ENCODE measurements around the gene SVIL.
A peak's percentile ranks its signal among the peaks of the same experiment; 100 is the strongest.
"Not testable (repeated sequence)": the region's sequence is repeated elsewhere in the genome, so short reads cannot be mapped to it uniquely, and the experiment has no call there.

The SVIL gene

DNA sequence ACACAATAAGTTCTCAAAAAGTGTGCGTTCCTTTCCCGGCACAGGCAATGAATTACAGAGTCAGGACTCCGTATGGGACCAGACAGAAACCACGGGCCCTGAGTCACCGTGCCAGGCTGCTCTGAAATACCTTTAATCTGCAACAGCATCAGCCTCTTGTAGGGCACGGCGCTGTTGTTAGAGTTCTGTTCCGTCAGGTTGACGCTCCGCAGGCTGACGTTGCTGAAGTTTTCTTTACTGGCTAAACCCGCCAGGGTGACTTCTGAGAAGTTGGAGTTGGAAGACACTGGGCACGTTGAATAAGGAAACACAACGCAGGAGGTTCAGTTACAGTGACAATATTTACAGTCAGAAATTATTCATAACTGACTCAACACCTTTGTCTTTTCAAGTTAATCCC lies 146.3 kb downstream of the SVIL start:
- not testable (repeated sequence) for DNase-seq

DNA sequence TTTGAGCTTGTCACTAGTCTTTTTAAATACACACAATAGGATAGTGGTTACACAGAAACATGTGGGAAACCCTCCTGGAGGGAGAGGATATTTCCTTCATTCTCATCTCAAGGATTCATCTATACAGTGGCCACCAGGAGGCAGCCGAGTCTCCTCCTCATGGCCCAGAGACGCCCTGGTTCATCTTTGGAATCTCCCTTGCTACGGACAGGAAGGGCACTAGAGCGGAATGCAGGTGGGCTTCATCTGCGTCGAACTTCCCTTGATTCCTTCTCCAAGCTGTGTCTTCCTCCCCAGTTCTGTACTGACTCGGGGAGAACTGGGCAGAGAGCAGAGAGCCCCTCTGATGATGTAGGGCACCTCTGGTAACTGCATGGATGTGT lies 146.9 kb downstream of the SVIL start:
- DNase-seq, result not testable (repeated sequence)

DNA sequence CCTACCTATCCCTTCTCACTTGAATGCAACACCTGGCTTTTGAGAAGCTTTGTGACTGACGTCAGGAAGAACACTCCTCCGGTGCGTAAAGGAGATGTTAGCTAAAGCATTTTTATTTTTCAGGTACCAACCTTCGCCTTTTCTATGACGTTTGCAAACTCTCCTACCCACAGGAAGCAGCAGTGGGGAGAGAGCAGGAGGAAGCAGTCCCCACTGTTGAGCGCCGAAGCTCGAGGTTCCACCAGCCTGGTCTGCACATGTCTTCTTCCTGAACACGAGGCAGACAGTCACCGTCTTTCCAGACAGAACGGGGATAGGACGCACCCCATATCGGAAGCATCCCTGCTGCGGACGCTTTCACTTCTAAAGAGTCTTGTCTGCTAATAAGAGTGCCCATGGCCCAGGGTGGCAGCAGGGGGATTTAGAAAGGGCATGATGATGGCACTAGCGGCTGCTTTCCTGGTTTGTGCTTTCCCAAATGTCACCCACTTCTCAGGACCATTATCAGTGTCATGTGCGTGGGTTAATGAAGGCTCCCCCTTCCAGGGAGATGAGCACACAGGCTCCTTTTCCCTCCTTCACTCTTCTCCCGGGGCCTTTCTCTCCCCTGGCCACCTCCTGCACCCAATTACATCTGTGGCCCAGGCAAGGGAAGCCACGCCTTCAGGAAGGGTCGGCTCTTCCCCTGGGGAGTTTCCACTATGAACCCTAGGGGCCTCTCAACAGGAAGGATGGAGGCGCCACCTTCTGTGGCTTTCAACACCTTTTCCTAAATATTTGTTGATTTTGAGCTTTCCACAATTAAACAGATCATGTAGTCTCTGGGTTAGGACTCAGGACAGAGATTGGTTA lies 147.5 kb downstream of the SVIL start:
- DNase-seq, result not testable (repeated sequence)

DNA sequence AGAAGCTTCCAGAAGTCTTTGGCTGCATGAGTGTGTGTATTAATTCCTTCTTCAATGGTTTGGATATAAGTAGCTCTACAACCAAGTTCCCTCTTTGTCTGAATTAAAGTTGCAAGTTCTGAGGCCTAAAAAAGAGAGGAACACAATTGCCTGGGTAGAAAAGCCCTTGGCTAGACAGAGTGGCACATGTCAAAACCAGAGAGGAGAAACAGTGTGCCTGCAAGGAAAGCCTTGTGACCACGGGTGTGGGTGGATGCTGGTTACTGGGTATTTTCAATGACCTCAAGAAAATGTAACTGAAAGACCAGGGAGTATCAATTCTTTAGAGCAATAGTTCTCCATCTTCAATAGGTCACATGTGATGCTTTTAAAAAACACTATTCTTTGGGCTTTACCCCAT lies 148.3 kb downstream of the SVIL start:
- no peak for DNase-seq

DNA sequence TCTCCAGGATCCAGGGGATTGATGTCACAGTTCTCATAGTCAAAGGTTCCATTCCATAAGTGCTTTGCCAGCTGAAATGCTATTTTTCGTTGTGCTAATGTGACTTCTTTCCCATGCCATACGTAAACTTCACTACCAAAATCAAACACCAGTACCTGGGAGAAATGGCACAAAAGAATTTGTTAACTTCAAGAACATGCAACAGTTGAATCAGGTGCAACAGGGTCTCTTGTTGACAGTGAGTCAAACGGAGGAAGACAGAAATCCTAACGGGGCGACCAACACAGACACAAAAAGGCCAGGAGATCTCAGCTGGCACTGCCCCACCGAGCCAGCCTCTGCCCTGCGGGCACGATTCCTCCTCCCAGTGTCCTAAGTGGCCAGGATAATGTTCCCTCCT lies 150.1 kb downstream of the SVIL start:
- DNase-seq, result not testable (repeated sequence)

DNA sequence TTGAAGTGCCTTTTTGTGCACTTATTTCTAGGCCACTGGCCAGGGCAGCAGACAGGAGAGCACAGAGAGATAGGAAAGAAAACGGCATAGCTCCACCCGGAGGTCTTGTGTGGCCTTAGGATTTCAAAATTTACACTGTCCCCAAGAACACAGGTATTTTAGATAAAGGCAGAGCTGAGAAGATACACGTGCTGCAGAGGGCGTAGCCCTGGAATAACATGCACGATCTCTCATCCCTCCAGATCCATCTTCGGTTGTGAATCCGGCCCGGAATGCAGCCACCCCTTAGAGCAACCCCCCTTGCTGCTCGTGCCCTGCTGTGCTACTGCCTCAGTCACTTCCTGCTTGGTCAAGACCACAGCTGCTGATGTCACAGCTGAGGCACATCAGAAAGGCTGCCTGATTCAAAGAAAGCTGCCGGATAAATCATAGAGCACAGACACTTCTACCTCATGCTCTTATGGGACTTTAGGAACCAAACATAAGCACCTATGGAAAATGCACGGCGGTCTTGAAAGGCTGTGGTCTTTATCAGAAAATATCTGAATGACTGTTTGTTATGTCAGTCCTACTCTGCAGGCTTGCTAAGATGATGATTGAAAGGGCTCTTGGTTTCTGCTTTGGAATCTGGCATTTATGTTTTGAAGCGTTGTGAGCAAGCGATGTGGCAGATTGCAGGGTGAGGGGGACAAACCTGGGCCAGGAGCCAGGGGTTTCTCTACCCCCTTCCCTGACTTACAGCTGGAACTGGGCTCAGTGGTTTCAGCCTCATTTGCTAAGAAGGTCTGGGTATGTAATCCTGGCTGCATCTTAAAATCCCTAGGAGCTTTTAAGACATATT lies 152.0 kb downstream of the SVIL start:
- DNase-seq, result peak in 15 of 51 donors; percentile 1 to 23 (median 12)

DNA sequence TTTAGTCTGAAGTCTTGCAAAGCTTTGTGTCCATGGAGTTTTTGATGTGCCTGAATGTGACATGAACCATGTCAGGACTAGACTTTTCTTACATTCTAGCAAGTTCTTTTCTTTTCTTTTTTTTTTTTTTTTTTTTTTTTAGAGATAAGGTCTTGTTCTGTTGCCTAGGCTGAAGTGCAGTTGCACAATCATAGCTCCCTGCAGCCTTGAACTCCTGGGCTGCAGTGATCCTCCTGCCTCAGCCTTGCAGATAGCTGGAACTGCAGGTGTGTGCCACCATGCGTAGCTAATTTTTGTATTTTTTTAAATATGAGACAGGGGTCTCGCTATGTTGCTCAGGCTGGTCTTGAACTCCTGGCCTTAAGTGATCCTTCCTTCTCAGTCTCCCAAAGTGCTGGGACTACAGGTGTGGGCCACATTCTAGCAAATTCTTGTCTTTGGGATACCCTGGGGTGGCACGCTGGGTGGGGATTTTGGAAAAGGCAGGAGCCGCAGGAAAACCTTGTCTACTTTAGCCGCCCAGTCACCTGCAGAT lies 152.8 kb downstream of the SVIL start:
- DNase-seq, result no peak

DNA sequence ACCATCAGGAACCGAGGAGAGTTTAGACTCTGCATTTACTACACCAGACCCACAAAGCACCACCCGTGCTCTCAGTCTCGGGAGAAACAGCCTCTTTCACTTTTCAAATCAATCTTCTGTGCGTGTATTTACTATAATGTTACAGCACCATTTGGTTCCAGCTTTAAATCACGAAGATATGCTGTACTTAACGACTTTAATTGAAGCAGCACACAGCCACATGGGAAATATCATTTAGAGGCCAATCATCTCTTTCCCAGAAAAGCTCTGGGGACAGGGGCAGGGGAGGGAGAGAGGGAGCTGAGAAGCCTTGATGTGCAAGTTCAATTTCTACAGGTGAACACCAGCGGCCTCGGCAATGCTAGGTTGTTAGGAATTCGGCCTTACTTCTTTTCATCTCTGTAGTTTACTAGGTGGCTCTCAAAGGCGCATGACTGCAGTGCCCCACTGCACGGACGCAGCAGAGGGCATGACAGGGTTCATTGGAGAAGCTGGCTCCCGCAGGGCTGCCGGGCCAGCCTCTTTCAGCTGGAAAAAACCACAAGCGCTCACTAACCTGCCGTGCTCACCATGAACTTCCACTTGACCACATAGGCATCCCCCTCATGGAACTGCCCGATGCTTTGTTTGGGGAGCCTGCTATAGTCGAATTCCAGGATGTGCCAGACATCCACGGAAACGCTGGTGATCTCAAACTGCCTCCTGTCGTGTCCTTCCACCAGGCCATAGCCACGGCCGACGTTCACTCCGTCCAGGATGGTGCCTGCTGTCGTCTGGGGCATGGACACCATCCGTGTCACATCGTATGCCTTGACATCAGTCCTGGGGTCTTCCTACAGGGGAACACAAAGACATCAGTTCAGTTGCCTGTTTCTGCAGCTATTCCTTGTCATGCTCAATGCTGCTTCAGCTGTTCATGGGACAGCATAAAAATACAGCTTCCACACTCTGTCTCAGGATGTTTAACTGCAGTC lies 154.5 kb downstream of the SVIL start:
- no peak for DNase-seq

DNA sequence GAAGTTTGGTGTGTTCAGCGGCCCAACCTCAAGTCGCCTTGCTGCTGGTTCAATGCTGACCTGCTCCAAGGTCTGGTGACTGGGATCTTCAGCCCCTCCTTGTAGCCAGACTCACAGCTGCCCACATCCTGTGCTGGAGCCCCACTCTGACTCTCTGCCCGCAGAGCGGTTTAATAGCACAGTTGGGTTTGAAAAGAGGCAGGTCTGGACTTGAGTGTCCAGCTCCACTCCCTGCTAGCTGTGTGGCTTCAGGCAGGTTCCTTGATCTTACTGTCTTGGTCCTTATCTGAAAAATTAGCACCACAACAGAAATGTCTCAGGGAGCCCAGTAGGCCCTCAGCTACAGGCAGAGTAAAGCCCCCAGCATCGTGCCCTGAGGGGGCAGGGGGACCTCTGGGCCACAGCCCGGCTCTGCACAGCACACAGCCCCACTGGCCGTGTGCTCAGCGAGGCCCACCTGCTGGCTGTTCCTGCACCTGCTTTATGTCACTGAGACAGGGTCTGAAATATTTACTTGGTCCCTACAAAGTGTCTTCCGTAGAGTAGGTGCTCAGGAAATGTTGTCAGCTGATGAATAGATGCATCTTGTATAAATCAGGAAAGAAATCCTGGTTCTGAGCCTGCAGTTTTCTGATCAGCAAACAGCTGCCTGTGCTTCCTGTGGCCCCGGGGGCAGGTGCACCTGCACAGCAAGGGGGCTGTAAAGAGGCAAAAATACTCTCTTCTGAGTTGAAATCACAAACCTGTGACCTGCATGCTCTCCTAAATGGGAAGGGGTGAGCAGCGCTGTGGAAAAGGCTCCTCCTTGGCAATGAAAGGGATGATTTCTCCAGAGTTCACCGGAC lies 155.5 kb downstream of the SVIL start:
- no peak for DNase-seq

DNA sequence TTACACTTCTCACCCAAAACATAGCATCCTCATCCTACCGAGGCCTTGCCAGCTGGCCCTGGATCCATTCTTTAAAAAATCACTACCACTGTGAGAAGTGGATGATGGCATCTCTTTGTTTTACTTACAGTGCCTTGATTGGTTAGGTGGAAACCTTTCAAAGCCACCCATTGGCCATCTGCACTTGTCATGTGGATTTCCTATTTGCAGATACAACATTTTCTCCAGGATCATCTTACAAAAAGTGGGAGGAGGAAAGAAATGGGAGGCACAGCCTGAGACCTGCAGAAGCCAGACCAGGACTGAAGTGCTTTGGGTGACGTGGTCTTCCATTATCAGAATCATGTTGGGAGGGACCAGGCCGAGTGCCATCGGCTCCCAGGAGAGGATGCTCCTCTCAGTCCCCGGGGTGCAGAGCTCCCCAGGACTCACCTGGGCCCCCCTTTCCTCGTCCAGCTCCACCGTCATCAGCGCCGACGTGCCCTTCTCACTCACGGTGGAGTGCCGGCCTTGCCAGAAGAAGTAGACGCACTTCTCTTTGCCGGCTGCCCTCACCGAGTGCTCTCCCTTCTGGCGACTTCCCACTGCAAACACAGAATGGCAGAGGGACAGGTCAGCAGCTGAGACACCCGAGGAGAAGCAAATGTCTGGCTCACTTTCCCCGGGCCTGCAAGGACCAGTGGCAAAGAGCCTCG lies 161.2 kb downstream of the SVIL start:
- no peak for DNase-seq

DNA sequence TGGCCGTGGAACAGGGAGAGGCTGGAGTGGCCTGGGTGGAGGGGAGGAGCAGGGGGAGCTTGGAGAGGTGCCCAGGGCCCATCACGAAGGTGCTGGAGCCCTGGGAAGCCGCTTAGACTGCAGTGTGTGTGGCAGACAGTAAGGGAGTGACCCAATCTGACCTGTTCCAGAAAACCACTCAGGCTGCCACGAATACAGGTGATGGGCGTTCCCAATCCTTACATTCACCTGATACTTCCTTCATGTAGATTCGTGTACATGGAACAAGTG lies 161.7 kb downstream of the SVIL start:
- DNase-seq, result no peak

DNA sequence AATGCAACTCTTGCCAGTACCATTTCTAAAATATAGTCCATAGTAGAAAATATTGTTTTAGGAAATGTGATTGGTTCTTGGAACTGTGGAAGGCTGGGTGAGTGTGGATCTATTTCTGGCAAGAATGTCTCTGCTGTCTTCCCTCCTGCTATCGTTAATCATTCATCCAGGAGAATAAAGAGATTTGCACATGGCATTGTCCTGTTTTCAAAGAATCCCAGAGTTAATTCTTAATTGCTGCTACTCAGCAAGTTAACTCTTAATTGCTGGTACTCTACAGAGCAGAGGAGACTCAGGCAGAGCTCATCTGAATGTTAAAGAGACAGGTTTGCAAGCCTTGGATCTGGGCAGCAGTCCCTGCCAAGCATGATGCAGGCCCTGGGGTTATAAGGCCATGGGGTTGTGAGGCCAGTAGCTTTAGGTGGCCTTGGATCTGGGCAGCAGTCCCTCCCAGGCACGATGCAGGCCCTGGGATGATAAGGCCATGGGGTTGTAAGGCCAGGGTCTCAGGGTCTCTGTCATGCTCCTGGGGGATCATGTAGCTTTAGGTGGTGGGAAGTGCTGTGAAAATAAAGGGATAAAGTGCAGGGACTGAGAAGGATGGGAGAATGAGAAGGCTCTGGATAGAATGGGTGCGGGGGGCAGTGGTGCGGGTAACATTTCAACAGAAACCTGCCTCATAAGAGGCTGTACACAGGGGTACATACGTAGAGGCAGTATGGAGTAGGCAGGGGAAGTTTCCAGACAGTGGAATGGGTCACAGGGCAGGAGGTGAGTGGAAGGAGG lies 162.3 kb downstream of the SVIL start:
- DNase-seq, result no peak

DNA sequence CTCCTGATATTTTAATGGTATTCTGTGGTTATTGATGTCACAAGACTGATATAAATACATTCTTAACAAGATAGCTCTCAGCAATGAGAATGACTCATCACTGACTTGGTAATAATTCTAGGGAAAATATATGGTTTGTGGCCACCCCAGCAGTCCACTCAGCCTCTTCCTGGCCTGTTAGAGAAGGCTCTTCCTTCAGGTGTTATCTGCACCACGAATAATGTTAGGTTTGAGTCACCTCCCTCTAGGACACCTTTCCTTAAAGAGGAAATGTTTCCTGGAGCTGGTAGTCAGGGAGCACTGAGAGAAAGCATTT lies 163.3 kb downstream of the SVIL start:
- no peak for DNase-seq

DNA sequence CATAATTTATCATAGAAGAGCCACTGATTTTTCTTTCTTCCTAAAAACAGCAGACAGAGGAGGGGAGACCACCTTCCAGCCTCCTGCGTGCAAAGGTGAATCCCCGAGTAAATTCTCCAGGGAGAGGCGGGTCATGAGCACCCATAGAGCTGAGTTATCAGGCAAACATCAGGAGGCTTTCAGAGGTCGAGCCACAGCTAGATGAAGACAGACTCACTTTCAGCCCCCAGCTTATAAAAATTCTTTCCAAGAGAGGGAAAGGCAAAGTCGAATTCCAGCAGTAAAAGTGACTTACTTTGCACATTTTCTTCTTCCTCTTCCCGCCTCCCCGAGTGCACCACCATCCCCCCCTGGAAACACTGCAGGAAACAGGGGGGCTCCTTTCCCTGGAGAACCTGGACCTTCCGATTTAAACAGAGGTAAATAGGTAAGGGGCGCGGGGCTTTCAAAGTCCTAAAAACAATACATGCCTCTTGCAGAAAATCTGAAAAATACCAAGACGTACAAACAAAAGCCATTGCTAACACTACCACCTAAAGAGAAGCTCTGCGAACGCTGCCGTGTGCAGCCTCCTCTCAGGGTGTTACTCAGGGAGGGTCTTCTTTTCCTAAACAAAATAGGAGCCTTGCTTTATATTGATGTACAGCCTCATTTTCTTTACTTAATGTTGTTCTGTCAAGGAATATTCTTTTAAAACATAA lies 163.8 kb downstream of the SVIL start:
- DNase-seq, result no peak

DNA sequence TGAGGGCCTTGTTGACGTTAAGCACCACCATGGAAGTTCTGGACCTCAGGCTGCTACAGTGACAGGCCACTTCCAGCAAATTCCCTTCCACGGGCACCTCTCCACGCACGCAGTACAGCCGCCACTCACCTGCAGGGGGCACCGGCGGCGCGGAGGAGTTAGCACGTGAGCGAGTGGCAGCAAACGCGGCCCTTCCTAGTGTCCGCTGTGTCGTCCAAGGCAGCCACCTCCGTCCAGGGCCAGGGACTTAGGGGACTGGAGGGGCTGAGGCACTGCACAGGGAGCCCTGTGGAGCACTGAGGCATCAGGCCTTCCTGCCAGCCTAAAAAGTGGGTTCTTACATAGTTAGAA lies 164.4 kb downstream of the SVIL start:
- no peak for DNase-seq

DNA sequence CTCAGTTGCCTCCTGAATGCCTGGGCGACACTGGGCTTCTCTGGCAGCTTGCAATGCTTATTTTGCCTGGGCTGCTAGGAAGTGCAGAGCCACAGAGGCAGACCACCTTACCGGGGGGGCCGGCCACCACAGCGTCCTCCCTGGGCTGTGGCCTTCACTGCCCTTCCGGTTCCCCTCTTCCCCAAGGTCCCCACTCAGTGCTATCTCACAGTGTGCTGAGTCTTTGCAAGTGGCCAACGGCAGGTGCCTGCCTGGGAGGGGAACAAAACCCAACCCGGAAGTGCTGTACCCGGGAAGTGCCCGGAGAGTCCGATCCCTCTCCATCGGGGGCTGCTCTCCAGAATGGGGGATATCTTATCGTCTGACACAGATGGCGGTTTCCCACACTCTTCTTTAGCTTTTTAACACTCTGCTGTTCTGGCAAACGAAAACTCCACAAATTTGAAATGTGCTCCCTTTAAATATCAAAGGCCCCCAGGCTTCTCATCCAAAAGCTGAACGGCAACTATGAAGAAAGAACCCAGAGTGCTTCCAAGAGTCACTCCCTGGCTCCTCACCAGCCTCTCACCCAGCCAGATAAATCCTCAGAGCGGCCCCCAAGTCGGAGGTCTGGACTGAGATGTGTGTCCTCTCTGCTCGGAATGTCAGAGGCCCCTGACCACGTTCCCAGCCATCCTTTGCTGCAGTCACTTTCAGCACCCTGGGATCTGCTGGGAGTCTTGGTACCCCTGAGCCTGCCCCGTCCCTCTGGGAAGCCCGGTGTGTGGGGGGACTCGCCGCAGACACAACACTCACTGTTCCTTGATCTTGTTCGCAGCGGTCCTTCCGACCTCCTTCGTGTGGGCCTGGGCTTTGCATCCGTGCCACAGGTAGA lies 165.1 kb downstream of the SVIL start:
- DNase-seq, result no peak

DNA sequence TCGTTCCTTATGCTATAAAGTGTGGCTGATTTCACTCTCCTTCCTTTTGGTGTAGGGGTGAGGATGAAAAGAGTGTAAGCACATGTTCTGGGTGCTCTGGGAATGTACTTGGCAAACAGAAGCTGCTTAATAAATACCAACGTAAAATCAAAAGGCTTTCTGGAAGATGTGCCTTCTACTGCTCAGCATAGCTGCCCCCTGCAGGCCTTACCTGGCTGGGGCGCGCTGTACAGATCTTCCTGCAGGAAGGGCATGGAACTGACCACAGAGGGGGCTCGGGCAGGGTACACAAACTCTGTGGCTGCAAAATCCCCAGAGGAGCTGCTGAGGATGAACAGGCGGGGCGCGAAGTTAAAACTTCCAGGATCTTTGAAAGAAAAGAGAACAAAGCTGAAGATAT lies 169.4 kb downstream of the SVIL start:
- DNase-seq, result no peak

Measured in hypothalamus (tissue), 51 donors.